Astrocyte of the cerebellum (primary cell): ENCODE results near the gene TPM2.

Source experiments
- DNase-seq: peaks from one replicate; pipeline ENCODE4 v3.0.0-alpha.2; 2011; ENCODE audit warnings: low read depth
- H3K4me3 ChIP-seq: 2 replicates; pipeline ENCODE4 v1.5.1; 2011; ENCODE audit warnings: mild to moderate bottlenecking, low read depth, low read length, moderate library complexity
- in situ Hi-C: cut with HindIII; loops from 2 replicates; pipeline ENCODE4 v1.10.0; 2017; ENCODE audit warnings: low sequenced_read_pairs
- TF ChIP-seq, protein P1 (sequence below): IDR thresholded peaks from 2 replicates; pipeline ENCODE4 v1.5.1; 2012; ENCODE audit warnings: low read length, low read depth, moderate library complexity, mild to moderate bottlenecking; ENCODE audit errors: missing control alignments

TPM2 gene

DNA sequence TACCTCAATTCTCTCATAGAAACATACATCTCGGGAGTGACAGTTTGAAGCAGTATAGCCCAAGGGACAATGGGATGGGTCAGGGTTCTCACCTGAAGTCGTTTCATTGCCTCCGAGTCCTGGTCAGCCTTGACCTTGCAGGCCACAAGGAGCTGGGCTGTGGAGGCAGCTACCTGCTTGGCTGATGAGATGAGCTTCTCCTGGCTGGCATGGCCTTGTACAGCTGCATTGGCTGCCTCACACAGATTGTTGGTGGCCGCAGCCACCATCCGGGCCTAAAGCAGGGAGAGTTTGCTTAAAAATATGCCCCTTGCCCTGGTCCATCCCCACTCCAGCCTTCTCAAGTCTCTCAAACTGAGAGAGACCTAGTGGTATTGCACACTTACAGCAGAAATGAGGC, 8.5 kb upstream of the TPM2 start:
- in situ Hi-C loops = no loop called here
- DNase-seq = no peak
- TF ChIP-seq, protein P1, sequence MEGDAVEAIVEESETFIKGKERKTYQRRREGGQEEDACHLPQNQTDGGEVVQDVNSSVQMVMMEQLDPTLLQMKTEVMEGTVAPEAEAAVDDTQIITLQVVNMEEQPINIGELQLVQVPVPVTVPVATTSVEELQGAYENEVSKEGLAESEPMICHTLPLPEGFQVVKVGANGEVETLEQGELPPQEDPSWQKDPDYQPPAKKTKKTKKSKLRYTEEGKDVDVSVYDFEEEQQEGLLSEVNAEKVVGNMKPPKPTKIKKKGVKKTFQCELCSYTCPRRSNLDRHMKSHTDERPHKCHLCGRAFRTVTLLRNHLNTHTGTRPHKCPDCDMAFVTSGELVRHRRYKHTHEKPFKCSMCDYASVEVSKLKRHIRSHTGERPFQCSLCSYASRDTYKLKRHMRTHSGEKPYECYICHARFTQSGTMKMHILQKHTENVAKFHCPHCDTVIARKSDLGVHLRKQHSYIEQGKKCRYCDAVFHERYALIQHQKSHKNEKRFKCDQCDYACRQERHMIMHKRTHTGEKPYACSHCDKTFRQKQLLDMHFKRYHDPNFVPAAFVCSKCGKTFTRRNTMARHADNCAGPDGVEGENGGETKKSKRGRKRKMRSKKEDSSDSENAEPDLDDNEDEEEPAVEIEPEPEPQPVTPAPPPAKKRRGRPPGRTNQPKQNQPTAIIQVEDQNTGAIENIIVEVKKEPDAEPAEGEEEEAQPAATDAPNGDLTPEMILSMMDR = no peak
- H3K4me3 ChIP-seq = no peak overlapping the region

DNA sequence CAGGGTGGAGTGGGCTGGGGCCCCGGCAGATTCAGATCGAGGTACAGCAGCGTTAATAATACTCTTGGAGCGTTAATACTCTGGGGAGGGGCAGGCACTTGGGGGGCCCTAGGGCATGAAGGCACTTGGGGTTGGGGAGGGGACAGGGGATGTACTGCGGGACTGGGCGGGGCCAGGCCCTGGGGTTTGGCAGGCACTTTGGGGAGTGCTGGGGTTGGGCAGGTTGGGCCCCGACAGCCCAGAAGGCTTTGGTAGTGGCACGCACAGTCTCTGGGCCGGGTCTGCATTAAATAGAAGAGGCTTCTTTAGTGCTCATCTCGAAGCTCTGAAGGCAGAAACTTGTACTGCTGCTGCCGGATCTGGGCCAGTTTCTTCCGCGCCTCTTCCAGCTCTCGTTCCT, 7.8 kb upstream of the TPM2 start:
- no peak overlapping the region for H3K4me3 ChIP-seq
- in situ Hi-C loops = no loop called here
- TF ChIP-seq, protein P1 = no peak
- no peak for DNase-seq

DNA sequence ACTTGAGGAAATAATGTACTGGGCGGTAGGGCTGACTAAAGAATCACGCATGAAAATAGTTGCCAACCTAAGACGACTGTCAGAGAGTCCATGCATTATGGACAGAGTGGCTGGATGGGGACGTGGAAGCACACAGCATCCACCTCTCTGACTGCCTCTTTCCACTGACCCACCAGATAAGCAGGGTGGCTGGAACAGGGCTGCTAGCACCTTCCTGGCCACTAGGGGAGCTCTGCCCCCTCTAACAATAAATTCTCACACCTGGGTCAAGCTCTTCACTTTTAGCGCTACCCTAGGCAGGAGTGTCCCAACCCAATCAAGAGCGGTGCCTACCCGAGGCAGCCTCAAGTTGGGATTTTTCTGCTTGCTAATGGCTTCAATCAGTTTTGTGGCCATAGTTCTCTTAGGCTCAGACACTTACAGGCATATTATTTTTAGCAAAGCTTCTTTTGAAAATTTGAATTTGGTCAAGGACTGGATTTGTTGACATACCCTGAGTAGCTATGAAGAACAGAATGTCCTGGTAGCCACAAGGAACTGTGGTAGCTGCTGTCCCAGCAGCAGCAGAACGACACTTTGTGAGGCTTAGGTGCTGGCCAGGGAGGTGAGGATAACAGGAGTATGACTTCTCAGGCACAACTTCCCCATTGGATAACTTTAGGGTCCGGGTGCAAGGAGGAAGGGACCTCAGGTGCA, 6.9 kb upstream of the TPM2 start:
- TF ChIP-seq, protein P1 = peak; percentile 97
- in situ Hi-C loops = no loop called here
- DNase-seq = no peak

DNA sequence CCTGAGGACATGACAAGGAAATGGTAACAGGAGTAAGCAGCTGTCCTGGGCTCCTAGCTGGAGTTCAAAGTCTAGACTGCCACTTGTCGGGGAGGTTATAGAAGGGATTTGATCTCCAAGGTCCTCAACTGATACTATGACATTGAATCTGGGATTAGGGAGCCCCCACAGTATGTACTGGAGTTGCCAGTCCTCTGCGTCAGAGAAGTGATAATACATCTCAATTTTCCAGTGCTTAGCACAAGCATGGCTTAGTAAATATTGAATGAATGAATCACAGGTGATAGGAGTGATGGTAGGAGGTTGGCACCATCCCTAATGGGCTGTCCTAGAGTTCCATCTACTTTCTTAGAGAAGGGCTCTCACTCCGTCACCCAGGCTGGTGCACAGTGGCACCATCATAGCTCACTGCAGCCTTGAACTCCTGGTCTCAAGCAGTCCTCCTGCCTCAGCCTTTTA, 6.2 kb upstream of the TPM2 start:
- in situ Hi-C loops = no loop called here
- DNase-seq = no peak
- TF ChIP-seq, protein P1 = no peak
- no peak overlapping the region for H3K4me3 ChIP-seq

More for the DNA sequence above, 6.9 kb upstream of the TPM2 start:
- no peak overlapping the region for H3K4me3 ChIP-seq

DNA sequence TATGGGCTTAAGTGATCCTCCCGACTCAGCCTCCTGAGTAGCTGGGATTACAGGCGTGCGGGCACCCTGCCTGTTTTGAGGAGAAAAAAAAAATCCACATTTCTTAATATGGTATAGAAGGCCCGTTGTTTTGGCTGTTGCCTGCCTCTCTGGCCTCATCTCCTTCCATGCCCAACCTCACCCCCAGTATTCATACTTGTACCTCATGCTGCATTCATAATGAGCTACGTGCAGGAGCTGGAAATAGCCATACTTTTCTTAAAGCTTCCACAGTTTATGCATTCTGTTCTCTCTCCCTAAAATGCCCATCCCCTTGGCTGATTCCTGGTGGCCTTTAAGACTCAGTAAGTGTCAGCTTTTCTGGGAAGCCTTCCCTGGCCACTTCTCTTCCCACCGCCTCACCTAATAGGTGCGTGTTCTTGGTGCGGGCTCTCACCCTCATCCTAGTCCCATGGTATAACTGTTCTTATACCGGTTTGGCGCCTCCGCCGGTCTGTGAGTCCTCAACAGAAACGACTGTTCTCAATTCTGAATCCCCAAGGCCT, 2.1 kb upstream of the TPM2 start:
- DNase-seq = no peak
- H3K4me3 ChIP-seq = peak overlapping the region; percentile 85
- TF ChIP-seq, protein P1 = no peak
- in situ Hi-C loops = loop anchor here (5.0 kb wide), 1 partner anchor 35 kb away; no protein-coding TSS in a partner anchor

DNA sequence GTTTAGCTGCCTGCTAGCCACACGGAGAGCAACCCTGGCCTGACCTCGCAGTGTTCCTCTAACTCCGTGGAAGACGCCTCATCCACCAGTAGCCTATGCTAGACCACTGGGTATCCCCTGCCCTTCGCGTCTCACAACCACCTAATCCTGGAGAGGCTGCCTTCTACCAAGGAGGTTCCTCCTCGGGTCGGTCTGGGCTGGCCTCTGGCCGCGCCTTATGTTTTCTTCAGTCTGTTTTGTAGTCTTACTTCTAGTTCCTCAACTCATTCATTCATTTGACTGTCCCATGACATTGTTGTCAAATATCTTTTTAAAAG, 1.6 kb upstream of the TPM2 start:
- H3K4me3 ChIP-seq = peak overlapping the region; percentile 85
- no peak for DNase-seq
- in situ Hi-C loops = loop anchor here (5.0 kb wide), 1 partner anchor 36 kb away; no protein-coding TSS in a partner anchor
- TF ChIP-seq, protein P1 = no peak
